K562 (cell line): ENCODE results near the gene DNAJC15. TPM values are rescaled to one million over a fixed set of nuclear protein-coding genes. Genes with fewer than 3 reads are reported as not detected.

Experiments
- ATAC-seq: fragments of 200-7000 bp; cut with Tn5 transposase; 3 replicates; pipeline ENCODE4 v1.9.1; 2020; ENCODE audit warnings: moderate library complexity
- BruUV-seq: library from RNA; stranded (reverse); fragments of 400-500 nt; replicated peaks from 2 replicates; lab custom pipeline; 2021; lab: Mats Ljungman, UMichigan
- CTCF ChIA-PET: fragments of 300-600 bp; formaldehyde crosslinking; extraction: SDS; loops from one replicate; lab custom pipeline; 2021; ENCODE audit warnings: low intra/inter-chr PET ratio; lab: Yijun Ruan, JAX
- POLR2A ChIA-PET: fragments of 300-600, 350-650 bp; sonication (Branson Sonifier 250); formaldehyde crosslinking; extraction: SDS; loops from one replicate; lab custom pipeline; 2021; ENCODE audit warnings: antibody characterized with exemption, inconsistent platforms; lab: Yijun Ruan, JAX
- DNase-seq, 4 experiments: peaks; one replicate each; pipeline versions ENCODE4 v3.0.0 to v3.0.0-alpha.2; 2011 to 2018; ENCODE audit warnings: low spot score in 3 of 4, mixed read lengths in 3 of 4; ENCODE audit errors: extremely low read depth in 1 of 4
- FAIRE-seq: peaks from 2 replicates; lab custom pipeline; 2011; peaks lifted over from hg19 to GRCh38; lab: Jason Lieb, UNC
- H2AFZ ChIP-seq: 2 replicates; pipeline ENCODE4 v1.6.0; 2011; ENCODE audit warnings: low read depth, low read length, control low read depth, inconsistent platforms
- H3K27ac ChIP-seq: fragments of 200-600 bp; 3 replicates; pipeline ENCODE4 v1.8.0; 2011; ENCODE audit warnings: low read depth, mild to moderate bottlenecking, control low read depth, inconsistent platforms, low read length, moderate library complexity, mixed read lengths; ENCODE audit errors: extremely low read depth
- H3K27me3 ChIP-seq, 2 experiments: fragments of 300-600 bp in 1 of 2; 2 replicates in 1 of 2; 3 replicates in 1 of 2; pipeline versions ENCODE4 v1.6.0 to v1.8.0; 2011; ENCODE audit warnings: inconsistent platforms in 2 of 2, low read length in 2 of 2, mild to moderate bottlenecking in 1 of 2, mixed read lengths in 1 of 2, moderate library complexity in 1 of 2; ENCODE audit not compliant: control insufficient read depth in 2 of 2, insufficient read depth in 2 of 2
- H3K36me3 ChIP-seq: fragments of 300-600 bp; 3 replicates; pipeline ENCODE4 v1.8.0; 2011; ENCODE audit warnings: mild to moderate bottlenecking, low read length, inconsistent platforms; ENCODE audit not compliant: control insufficient read depth, insufficient read depth
- H3K4me1 ChIP-seq, 2 experiments: fragments of 200-600 bp in 1 of 2; replicated peaks in 1 of 2; 2 replicates in 1 of 2; 3 replicates in 1 of 2; pipeline versions ENCODE4 v1.5.1 to v1.8.0; 2011; ENCODE audit warnings: inconsistent platforms in 2 of 2, low read length in 2 of 2, mild to moderate bottlenecking in 1 of 2, mixed read lengths in 1 of 2, moderate library complexity in 1 of 2; ENCODE audit not compliant: control insufficient read depth in 2 of 2, insufficient read depth in 2 of 2
- H3K4me2 ChIP-seq: 2 replicates; pipeline ENCODE4 v1.6.1; 2011; ENCODE audit warnings: low read length, control low read depth, inconsistent platforms, mixed read lengths; ENCODE audit not compliant: insufficient read depth
- H3K4me3 ChIP-seq: fragments of 200-600 bp; sonication (generic), shearing (Covaris generic); 2 replicates; pipeline ENCODE4 v1.5.1; 2016; ENCODE audit warnings: control low read depth, inconsistent platforms
- H3K79me2 ChIP-seq: fragments of 200-600 bp; 3 replicates; pipeline ENCODE4 v1.8.0; 2011; ENCODE audit warnings: low read length, inconsistent platforms; ENCODE audit not compliant: control insufficient read depth, insufficient read depth
- H3K9ac ChIP-seq, 2 experiments: 2 replicates each; pipeline versions ENCODE4 v1.6.0 to v1.6.1; 2011; ENCODE audit warnings: low read depth in 2 of 2, low read length in 2 of 2, control low read depth in 1 of 2, inconsistent platforms in 1 of 2, mild to moderate bottlenecking in 1 of 2, mixed read lengths in 1 of 2; ENCODE audit not compliant: insufficient read depth in 1 of 2
- H3K9me1 ChIP-seq: one replicate; pipeline ENCODE4 v1.6.0; 2011; ENCODE audit warnings: inconsistent platforms, mild to moderate bottlenecking, low read length, moderate library complexity; ENCODE audit not compliant: control insufficient read depth, insufficient read depth
- H3K9me3 ChIP-seq: replicated peaks from 2 replicates; pipeline ENCODE4 v1.5.1; 2011; ENCODE audit warnings: low read depth, low read length, inconsistent platforms; ENCODE audit not compliant: control insufficient read depth, insufficient read depth
- H4K20me1 ChIP-seq: replicated peaks from 2 replicates; pipeline ENCODE4 v1.6.1; 2011; ENCODE audit warnings: low read length, inconsistent platforms, mixed read lengths; ENCODE audit not compliant: control insufficient read depth, insufficient read depth
- ARID3A ChIP-seq: IDR thresholded peaks from 2 replicates; pipeline ENCODE4 v1.6.1; 2012; ENCODE audit warnings: low read depth, low read length, improper control_type of control experiment, borderline replicate concordance
- BRD9 ChIP-seq: fragments of 450-650 bp; IDR thresholded peaks from 2 replicates; pipeline ENCODE4 v1.6.1; 2018; ENCODE audit warnings: low read depth; ENCODE audit not compliant: partially characterized antibody
- NFATC3 ChIP-seq: fragments of 450-650 bp; IDR thresholded peaks from 2 replicates; pipeline ENCODE4 v1.6.1; 2017; ENCODE audit warnings: mild to moderate bottlenecking
- SIX5 ChIP-seq, 2 experiments: IDR thresholded peaks; 2 replicates each; pipeline ENCODE4 v1.6.1; 2011; ENCODE audit warnings: low read length in 2 of 2, borderline replicate concordance in 1 of 2, low read depth in 1 of 2, mild to moderate bottlenecking in 1 of 2, moderate library complexity in 1 of 2; ENCODE audit not compliant: insufficient read depth in 1 of 2
- SMARCC2 ChIP-seq: fragments of 450-650 bp; IDR thresholded peaks from 2 replicates; pipeline ENCODE4 v1.6.1; 2017; ENCODE audit warnings: antibody characterized with exemption, moderate library complexity, mild to moderate bottlenecking, low read depth
- TARDBP ChIP-seq: fragments of 450-650 bp; IDR thresholded peaks from 2 replicates; pipeline ENCODE4 v1.6.1; 2016
- TRIM24 ChIP-seq, 2 experiments: fragments of 450-650 bp; IDR thresholded peaks; 2 replicates each; pipeline ENCODE4 v1.6.1; 2016
- YY1 ChIP-seq, 3 experiments: IDR thresholded peaks; 2 replicates each; pipeline ENCODE4 v1.6.1; 2011; ENCODE audit warnings: low read length in 2 of 3, mild to moderate bottlenecking in 2 of 3, moderate library complexity in 2 of 3, borderline replicate concordance in 1 of 3, control low read depth in 1 of 3, low read depth in 1 of 3; ENCODE audit not compliant: insufficient read depth in 3 of 3, insufficient replicate concordance in 2 of 3, control insufficient read depth in 1 of 3, insufficient read length in 1 of 3; ENCODE audit errors: extremely low read depth in 1 of 3
- ZC3H11A ChIP-seq: IDR thresholded peaks from 2 replicates; pipeline ENCODE4 v1.6.1; 2012; ENCODE audit warnings: low read depth, low read length, improper control_type of control experiment
- ZNF121 ChIP-seq: sonication (generic); formaldehyde crosslinking; conservative IDR thresholded peaks from 2 replicates; pipeline ENCODE4 v1.8.0; 2022; ENCODE audit warnings: missing genetic modification reagents
- ZNF134 ChIP-seq: fragments of 250-450 bp; sonication (Bioruptor Pico); conservative IDR thresholded peaks from 2 replicates; pipeline ENCODE4 v1.4.0; 2020
- ZNF589 ChIP-seq: fragments of 200-800 bp; sonication (Bioruptor generic); IDR thresholded peaks from 2 replicates; pipeline ENCODE4 v1.6.1; 2016; ENCODE audit warnings: low read depth, missing genetic modification characterization, missing compliant biosample characterization
- WGBS: fragments of 100-300 bp; shearing (Covaris generic); methylation state at CpG from one replicate; pipeline ENCODE4 v1.1.6; 2016; ENCODE audit warnings: low coverage, mixed read lengths; ENCODE audit not compliant: insufficient coverage; ENCODE audit errors: missing lambda C conversion rate; 5-methylcytosine and 5-hydroxymethylcytosine counted together
- in situ Hi-C: fragments of 300-500 bp; cut with MboI; formaldehyde crosslinking; loops from 4 replicates; pipeline ENCODE4 v1.15.0; 2018; ENCODE audit warnings: inconsistent platforms, mixed read lengths
- intact Hi-C: fragments of 100-400 bp; cut with micrococcal nuclease; formaldehyde crosslinking; loops from 2 replicates; pipeline ENCODE4 v1.14.2; 2022
- polyA plus RNA-seq, 8 experiments: library from polyadenylated mRNA; depleted of rRNA in 4 of 8; stranded (reverse) in 5 of 8; unstranded in 3 of 8; fragments of >200 nt; fragmentation: Nextera tagmentation in 2 of 8; fragmentation: Illumina TruSeq in 1 of 8; extraction: Ambion mirVana in 2 of 8; extraction: Trizol in 1 of 8; gene quantifications; 2 replicates each; pipeline versions ENCODE4 v1.2.1 to v1.2.3, GENCODE V29; 2011 to 2014; ENCODE audit warnings: inconsistent platforms in 1 of 8, missing spikeins in 1 of 8
- total RNA-seq, 7 experiments: library from RNA; depleted of rRNA in 6 of 7; stranded (reverse); fragments of >200 nt in 6 of 7; fragmentation: Illumina TruSeq in 2 of 7; extraction: Trizol in 2 of 7; gene quantifications; 2 replicates each; pipeline versions ENCODE4 v1.2.1 to v1.2.3, GENCODE V29; 2011 to 2021; ENCODE audit warnings: low replicate concordance in 1 of 7
- TF ChIP-seq, protein P1 (sequence below): IDR thresholded peaks from 3 replicates; pipeline ENCODE4 v1.6.1; 2011; ENCODE audit warnings: borderline replicate concordance, mild to moderate bottlenecking, moderate library complexity; ENCODE audit not compliant: insufficient read length; ENCODE audit errors: extremely low read depth

DNAJC15 gene
- total and polyA plus RNA-seq, 9 of the 15 experiments (the other 6 are each of a cell fraction or from before 2014, with no cell fraction given), result 0.47 to 3.8 (median 1.0) TPM

DNA sequence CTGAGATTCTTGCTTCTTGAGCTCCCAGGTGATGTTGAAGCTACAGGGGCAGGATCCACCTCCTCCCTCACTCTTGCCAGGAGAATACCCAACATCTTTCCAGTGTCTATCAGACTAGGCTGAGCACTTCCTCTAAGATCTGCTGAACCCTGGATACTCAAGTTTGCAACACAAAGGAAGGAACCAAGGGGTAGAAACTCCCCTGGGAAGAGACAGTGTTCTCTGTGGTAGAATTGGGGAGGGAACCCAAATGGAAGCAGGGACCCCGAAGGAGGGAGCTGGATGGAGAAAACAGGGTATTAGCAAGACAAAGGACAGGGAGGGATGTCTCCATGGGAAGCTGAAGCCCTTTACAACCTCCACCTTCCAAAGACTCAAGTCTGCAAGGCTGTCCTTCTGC lies 117.6 kb downstream of the DNAJC15 start:
- in situ Hi-C loops, result no loop called here
- Histone ChIP-seq H4K20me1 (no peaks in the 10 kb centered on the region), H3K27me3 (no peaks in the 10 kb centered on the region; a peak in 1 of 5 replicates), H3K4me2 (no peak overlapping the region), H3K9ac (no peak overlapping the region), H2AFZ (no peak overlapping the region), H3K4me1 (no peaks in the 10 kb centered on the region), H3K36me3 (no peaks in the 10 kb centered on the region), H3K27ac (no peak overlapping the region), H3K4me3 (no peak overlapping the region), H3K9me3 (no peaks in the 10 kb centered on the region), H3K9me1 (no peaks in the 10 kb centered on the region), H3K79me2 (no peaks in the 10 kb centered on the region)
- no peak for FAIRE-seq
- intact Hi-C loops, result no loop called here
- TF ChIP-seq ZNF134 (CRISPR knock-in tag), result no peak
- TF ChIP-seq ZNF121, result no peak
- no peak for TF ChIP-seq SMARCC2
- TF ChIP-seq ZC3H11A, result no peak
- TF ChIP-seq TARDBP, result no peak
- no peak for TF ChIP-seq ZNF589
- TF ChIP-seq BRD9, result no peak
- TF ChIP-seq, protein P1, sequence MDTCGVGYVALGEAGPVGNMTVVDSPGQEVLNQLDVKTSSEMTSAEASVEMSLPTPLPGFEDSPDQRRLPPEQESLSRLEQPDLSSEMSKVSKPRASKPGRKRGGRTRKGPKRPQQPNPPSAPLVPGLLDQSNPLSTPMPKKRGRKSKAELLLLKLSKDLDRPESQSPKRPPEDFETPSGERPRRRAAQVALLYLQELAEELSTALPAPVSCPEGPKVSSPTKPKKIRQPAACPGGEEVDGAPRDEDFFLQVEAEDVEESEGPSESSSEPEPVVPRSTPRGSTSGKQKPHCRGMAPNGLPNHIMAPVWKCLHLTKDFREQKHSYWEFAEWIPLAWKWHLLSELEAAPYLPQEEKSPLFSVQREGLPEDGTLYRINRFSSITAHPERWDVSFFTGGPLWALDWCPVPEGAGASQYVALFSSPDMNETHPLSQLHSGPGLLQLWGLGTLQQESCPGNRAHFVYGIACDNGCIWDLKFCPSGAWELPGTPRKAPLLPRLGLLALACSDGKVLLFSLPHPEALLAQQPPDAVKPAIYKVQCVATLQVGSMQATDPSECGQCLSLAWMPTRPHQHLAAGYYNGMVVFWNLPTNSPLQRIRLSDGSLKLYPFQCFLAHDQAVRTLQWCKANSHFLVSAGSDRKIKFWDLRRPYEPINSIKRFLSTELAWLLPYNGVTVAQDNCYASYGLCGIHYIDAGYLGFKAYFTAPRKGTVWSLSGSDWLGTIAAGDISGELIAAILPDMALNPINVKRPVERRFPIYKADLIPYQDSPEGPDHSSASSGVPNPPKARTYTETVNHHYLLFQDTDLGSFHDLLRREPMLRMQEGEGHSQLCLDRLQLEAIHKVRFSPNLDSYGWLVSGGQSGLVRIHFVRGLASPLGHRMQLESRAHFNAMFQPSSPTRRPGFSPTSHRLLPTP, result no peak
- TF ChIP-seq YY1 (IDR thresholded peaks at IDR 0.05; ENCODE audit: borderline replicate concordance in 1 of 3, control insufficient read depth in 1 of 3, extremely low read depth in 1 of 3, insufficient read depth in 3 of 3, insufficient read length in 1 of 3, insufficient replicate concordance in 2 of 3, low read depth in 1 of 3, low read length in 2 of 3), result no peak
- TF ChIP-seq TRIM24 (IDR thresholded peaks at IDR 0.05), result no peak
- no peak for TF ChIP-seq ARID3A
- TF ChIP-seq NFATC3, result no peak
- no peak for TF ChIP-seq SIX5 (IDR thresholded peaks at IDR 0.05; ENCODE audit: borderline replicate concordance in 1 of 2, insufficient read depth in 1 of 2, low read depth in 1 of 2, low read length in 2 of 2)
- WGBS, result 0% methylated on average over 1 of the region's 1 CpG
- no peak for ATAC-seq
- CTCF ChIA-PET, result no interaction called here
- POLR2A ChIA-PET, result no interaction called here
- DNase-seq, result no peak
- BruUV-seq, result no TSS peak
